Endothelial cell (in vitro differentiated cells): ENCODE measurements around the gene RBFOX2. TPM values are rescaled to one million over a fixed set of nuclear protein-coding genes. Genes with fewer than 3 reads are reported as not detected.

Source experiments
- DNase-seq: peaks from one replicate; pipeline ENCODE4 v3.0.0; 2021; ENCODE audit warnings: low spot score
- H3K27ac Mint-ChIP-seq: one replicate; pipeline ENCODE4 v1.8.0; 2021; ENCODE audit warnings: mixed read lengths, inconsistent platforms; ENCODE audit not compliant: unreplicated experiment
- H3K27me3 Mint-ChIP-seq: one replicate; pipeline ENCODE4 v1.8.0; 2021; ENCODE audit warnings: mild to moderate bottlenecking, moderate library complexity, mixed read lengths, inconsistent platforms; ENCODE audit not compliant: unreplicated experiment
- H3K36me3 Mint-ChIP-seq: one replicate; pipeline ENCODE4 v1.8.0; 2021; ENCODE audit warnings: mild to moderate bottlenecking, low read depth, mixed read lengths, inconsistent platforms; ENCODE audit not compliant: unreplicated experiment
- H3K4me1 Mint-ChIP-seq: one replicate; pipeline ENCODE4 v1.8.0; 2021; ENCODE audit warnings: mild to moderate bottlenecking, mixed read lengths, inconsistent platforms; ENCODE audit not compliant: unreplicated experiment
- H3K4me3 Mint-ChIP-seq: one replicate; pipeline ENCODE4 v1.8.0; 2021; ENCODE audit warnings: mild to moderate bottlenecking, mixed read lengths, inconsistent platforms; ENCODE audit not compliant: unreplicated experiment
- H3K9me3 Mint-ChIP-seq: one replicate; pipeline ENCODE4 v1.8.0; 2021; ENCODE audit warnings: mixed read lengths, inconsistent platforms; ENCODE audit not compliant: unreplicated experiment
- total RNA-seq: library from RNA; stranded (reverse); fragmentation: NEBNext Ultra II Directional; extraction: Animal tissue kit (Norgen Biotek cat#: 25700); gene quantifications from one replicate; pipeline ENCODE4 v1.2.1, GENCODE V29; 2021; ENCODE audit not compliant: unreplicated experiment
- TF ChIP-seq, protein P1 (sequence below): fragments of 200-600 bp; sonication (generic); IDR thresholded peaks from one replicate; pipeline ENCODE4 v1.5.0; 2021; ENCODE audit warnings: antibody characterized with exemption; ENCODE audit not compliant: unreplicated experiment

RBFOX2 gene
- total RNA-seq, 1 donor from 2014 or later, result 228 TPM

DNA sequence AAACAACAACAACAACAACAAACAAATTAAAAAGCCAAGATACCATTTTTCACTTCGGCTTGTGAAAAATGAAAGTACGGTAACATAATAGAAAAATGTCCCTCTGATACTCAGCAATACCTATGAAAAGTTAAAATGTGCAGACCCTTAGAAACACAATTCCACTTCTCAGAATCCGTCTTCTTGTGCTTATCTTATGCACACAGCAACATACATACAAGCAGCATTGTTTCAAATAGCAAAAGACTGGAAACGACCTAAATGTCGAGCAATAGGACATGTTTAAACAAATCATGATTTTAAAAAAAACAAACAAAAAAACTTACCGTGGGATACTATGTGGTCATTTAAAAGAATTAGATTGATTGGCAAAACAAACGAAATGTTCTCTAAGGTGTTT, 26.5 kb downstream of the RBFOX2 start:
- no peak overlapping the region for H3K4me3 Mint-ChIP-seq
- no peaks in the 10 kb centered on the region for H3K9me3 Mint-ChIP-seq
- H3K27me3 Mint-ChIP-seq, result peaks cover 6% of the 10 kb centered on the region
- no peak for DNase-seq
- no peaks in the 10 kb centered on the region for H3K36me3 Mint-ChIP-seq
- peaks cover 36% of the 10 kb centered on the region for H3K4me1 Mint-ChIP-seq
- H3K27ac Mint-ChIP-seq, result no peak overlapping the region
- TF ChIP-seq, protein P1, sequence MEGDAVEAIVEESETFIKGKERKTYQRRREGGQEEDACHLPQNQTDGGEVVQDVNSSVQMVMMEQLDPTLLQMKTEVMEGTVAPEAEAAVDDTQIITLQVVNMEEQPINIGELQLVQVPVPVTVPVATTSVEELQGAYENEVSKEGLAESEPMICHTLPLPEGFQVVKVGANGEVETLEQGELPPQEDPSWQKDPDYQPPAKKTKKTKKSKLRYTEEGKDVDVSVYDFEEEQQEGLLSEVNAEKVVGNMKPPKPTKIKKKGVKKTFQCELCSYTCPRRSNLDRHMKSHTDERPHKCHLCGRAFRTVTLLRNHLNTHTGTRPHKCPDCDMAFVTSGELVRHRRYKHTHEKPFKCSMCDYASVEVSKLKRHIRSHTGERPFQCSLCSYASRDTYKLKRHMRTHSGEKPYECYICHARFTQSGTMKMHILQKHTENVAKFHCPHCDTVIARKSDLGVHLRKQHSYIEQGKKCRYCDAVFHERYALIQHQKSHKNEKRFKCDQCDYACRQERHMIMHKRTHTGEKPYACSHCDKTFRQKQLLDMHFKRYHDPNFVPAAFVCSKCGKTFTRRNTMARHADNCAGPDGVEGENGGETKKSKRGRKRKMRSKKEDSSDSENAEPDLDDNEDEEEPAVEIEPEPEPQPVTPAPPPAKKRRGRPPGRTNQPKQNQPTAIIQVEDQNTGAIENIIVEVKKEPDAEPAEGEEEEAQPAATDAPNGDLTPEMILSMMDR, result no peak

DNA sequence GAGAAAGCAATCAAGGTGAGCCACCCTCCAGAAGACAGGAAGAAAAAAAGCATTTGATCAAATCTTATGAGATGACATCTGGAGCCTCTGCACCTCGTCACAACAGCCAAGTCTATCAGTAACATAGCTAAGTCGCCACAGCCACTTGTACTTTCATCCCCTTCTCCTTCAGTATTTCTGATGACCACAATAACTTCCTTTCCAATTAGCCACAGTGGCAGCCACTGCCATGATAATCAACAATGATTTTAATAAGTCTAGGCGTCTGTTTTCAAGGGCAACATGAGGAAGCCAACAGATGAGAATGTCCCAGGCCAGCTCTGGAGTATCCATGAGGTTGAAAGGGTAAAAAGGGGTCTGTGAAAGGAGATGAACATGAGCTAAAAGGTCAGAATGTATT, 29.9 kb downstream of the RBFOX2 start:
- H3K4me1 Mint-ChIP-seq, result peaks cover 41% of the 10 kb centered on the region
- H3K4me3 Mint-ChIP-seq, result no peak overlapping the region
- H3K27ac Mint-ChIP-seq, result no peak overlapping the region
- TF ChIP-seq, protein P1, result no peak
- DNase-seq, result no peak
- peaks cover 1% of the 10 kb centered on the region for H3K27me3 Mint-ChIP-seq
- no peaks in the 10 kb centered on the region for H3K9me3 Mint-ChIP-seq
- peaks cover 10% of the 10 kb centered on the region for H3K36me3 Mint-ChIP-seq

DNA sequence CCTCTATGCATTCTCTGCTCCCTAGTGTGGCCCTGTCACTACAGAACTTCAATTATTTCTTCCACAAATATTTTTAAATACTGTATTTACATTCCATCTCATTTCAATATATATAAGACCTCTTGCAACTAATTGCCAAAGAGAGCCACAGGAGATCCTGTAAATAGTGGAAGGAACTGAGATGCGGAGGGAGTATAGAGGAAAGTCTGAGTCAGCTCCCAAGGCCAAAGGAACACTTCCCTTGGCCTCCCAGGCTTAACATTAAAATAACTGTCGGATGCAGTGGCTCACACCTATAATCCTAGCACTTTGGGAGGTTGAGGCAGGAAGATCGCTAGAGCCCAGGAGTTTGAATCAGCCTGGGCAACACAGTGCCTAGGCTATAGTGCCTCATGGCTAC, 31.2 kb downstream of the RBFOX2 start:
- H3K4me1 Mint-ChIP-seq, result peaks cover 37% of the 10 kb centered on the region
- TF ChIP-seq, protein P1, result no peak

DNA sequence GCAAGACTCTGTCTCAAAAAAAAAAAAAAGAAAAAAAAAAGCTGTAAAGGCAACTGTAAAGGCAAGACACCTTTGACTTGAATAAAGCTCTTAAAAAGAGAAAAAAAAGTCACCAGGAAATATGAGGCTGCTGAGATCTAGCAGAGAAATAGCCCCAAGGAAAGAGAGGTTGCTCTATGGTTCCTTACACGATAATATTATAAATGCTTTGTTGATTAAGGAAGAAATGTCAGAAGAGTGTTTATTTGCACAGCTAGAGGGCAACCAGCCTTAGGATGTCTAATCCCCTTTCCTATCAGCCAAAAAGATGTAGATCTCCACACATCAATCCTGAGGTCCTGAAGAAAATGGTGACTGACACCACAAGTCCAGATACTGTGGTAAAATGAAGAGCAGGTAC, 32.0 kb downstream of the RBFOX2 start:
- Mint-ChIP-seq H3K36me3 (peaks cover 10% of the 10 kb centered on the region), H3K27ac (no peak overlapping the region), H3K4me3 (no peak overlapping the region), H3K9me3 (no peaks in the 10 kb centered on the region), H3K4me1 (peaks cover 39% of the 10 kb centered on the region), H3K27me3 (peaks cover 1% of the 10 kb centered on the region)
- TF ChIP-seq, protein P1, result no peak
- no peak for DNase-seq

More for the DNA sequence above, 31.2 kb downstream of the RBFOX2 start:
- H3K4me3 Mint-ChIP-seq, result no peak overlapping the region
- no peaks in the 10 kb centered on the region for H3K9me3 Mint-ChIP-seq
- peak overlapping the region; percentile 78 for H3K27ac Mint-ChIP-seq
- DNase-seq, result no peak
- peaks cover 1% of the 10 kb centered on the region for H3K27me3 Mint-ChIP-seq
- H3K36me3 Mint-ChIP-seq, result peaks cover 10% of the 10 kb centered on the region

DNA sequence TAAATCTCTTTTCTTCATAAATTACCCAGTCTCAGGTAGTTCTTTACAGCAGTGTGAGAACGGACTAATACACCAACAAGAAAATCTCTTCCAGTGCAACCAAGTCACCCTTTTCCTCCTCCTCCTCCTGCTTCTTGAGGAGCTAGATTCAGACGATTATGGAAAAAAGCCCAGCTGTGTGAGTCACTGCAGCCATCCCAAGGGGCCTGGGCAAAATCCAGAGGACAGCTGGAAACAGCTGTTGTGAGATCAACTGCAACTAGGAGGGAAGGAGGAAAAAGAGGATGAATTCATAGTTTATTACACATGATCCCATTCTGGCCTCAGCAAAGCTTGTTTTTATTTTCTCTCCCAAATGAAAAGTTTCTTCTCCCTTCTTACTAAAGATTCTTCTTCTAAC, 32.9 kb downstream of the RBFOX2 start:
- peaks cover 10% of the 10 kb centered on the region for H3K36me3 Mint-ChIP-seq
- H3K4me1 Mint-ChIP-seq, result peaks cover 35% of the 10 kb centered on the region
- H3K27me3 Mint-ChIP-seq, result no peaks in the 10 kb centered on the region
- H3K27ac Mint-ChIP-seq, result peak overlapping the region; percentile 19
- DNase-seq, result no peak
- no peak overlapping the region for H3K4me3 Mint-ChIP-seq
- TF ChIP-seq, protein P1, result no peak
- H3K9me3 Mint-ChIP-seq, result no peaks in the 10 kb centered on the region
